ENCODE measurements around the gene PPIL6. TPM values are rescaled to one million over a fixed set of nuclear protein-coding genes. Genes with fewer than 3 reads are reported as not detected.
A peak's percentile ranks its signal among the peaks of the same experiment; 100 is the strongest.

Gene PPIL6
- total and polyA plus RNA-seq, 2 experiments from 2014 or later = 1.7 TPM

DNA sequence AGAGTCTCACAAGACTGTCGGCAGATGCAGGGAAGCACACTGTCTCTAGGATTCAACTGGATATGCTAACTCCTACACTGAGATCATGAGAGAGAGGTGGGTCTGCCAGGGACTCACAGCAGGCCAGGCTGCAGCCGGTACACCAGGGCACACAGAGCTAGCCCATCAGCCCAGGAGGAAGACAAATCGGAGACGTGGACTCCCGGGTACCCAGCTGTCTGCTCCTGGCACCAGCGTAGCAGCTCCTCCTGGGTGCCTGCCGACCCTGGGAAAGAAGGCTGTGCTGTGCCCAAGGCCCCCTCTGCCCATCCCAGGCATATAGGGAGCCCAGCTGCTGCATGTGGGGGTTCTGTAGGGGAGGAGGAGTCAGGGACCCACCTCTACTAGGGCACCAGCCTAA is 8.2 kb upstream of the PPIL6 start:
- Mint-ChIP-seq H3K9me3 (no peaks in the 10 kb centered on the region), H3K4me3 (no peak overlapping the region), H3K27me3 (ENCODE audit: insufficient read depth, low read depth, poor library complexity) (peaks cover 18% of the 10 kb centered on the region), H3K4me1 (peaks cover 6% of the 10 kb centered on the region), H3K27ac (no peak overlapping the region), H3K36me3 (ENCODE audit: low read depth) (peaks cover 20% of the 10 kb centered on the region)
- Histone ChIP-seq H3K9me2 (ENCODE audit: insufficient read depth) (no peaks in the 10 kb centered on the region), H3K36me3 (ENCODE audit: insufficient read depth) (peaks cover 3% of the 10 kb centered on the region; the same call in 1 of the 2 replicates), H4K20me1 (replicated peaks; ENCODE audit: insufficient read depth) (peaks cover 4% of the 10 kb centered on the region), H3K4me2 (no peak overlapping the region), H3K79me2 (replicated peaks; ENCODE audit: insufficient read depth) (no peaks in the 10 kb centered on the region), H2AFZ (no peak overlapping the region), H3K27ac (ENCODE audit: low read depth) (no peak overlapping the region), H3F3A (replicated peaks; ENCODE audit: low read depth) (no peaks in the 10 kb centered on the region), H3K27me3 (ENCODE audit: insufficient read depth) (no peaks in the 10 kb centered on the region), H3K4me3 (no peak overlapping the region), H3K4me1 (ENCODE audit: insufficient read depth) (no peaks in the 10 kb centered on the region)
- no peak for TF ChIP-seq EZH2phosphoT487 (IDR thresholded peaks at IDR 0.05; ENCODE audit: unreplicated experiment)
- TF ChIP-seq, protein P1, sequence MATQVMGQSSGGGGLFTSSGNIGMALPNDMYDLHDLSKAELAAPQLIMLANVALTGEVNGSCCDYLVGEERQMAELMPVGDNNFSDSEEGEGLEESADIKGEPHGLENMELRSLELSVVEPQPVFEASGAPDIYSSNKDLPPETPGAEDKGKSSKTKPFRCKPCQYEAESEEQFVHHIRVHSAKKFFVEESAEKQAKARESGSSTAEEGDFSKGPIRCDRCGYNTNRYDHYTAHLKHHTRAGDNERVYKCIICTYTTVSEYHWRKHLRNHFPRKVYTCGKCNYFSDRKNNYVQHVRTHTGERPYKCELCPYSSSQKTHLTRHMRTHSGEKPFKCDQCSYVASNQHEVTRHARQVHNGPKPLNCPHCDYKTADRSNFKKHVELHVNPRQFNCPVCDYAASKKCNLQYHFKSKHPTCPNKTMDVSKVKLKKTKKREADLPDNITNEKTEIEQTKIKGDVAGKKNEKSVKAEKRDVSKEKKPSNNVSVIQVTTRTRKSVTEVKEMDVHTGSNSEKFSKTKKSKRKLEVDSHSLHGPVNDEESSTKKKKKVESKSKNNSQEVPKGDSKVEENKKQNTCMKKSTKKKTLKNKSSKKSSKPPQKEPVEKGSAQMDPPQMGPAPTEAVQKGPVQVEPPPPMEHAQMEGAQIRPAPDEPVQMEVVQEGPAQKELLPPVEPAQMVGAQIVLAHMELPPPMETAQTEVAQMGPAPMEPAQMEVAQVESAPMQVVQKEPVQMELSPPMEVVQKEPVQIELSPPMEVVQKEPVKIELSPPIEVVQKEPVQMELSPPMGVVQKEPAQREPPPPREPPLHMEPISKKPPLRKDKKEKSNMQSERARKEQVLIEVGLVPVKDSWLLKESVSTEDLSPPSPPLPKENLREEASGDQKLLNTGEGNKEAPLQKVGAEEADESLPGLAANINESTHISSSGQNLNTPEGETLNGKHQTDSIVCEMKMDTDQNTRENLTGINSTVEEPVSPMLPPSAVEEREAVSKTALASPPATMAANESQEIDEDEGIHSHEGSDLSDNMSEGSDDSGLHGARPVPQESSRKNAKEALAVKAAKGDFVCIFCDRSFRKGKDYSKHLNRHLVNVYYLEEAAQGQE (IDR thresholded peaks at IDR 0.05; ENCODE audit: unreplicated experiment) = no peak
- TF ChIP-seq EZH2 (IDR thresholded peaks at IDR 0.05; ENCODE audit: low read depth, unreplicated experiment) = no peak
- ATAC-seq = no peak
- no peak for DNase-seq (ENCODE audit: low spot score)

DNA sequence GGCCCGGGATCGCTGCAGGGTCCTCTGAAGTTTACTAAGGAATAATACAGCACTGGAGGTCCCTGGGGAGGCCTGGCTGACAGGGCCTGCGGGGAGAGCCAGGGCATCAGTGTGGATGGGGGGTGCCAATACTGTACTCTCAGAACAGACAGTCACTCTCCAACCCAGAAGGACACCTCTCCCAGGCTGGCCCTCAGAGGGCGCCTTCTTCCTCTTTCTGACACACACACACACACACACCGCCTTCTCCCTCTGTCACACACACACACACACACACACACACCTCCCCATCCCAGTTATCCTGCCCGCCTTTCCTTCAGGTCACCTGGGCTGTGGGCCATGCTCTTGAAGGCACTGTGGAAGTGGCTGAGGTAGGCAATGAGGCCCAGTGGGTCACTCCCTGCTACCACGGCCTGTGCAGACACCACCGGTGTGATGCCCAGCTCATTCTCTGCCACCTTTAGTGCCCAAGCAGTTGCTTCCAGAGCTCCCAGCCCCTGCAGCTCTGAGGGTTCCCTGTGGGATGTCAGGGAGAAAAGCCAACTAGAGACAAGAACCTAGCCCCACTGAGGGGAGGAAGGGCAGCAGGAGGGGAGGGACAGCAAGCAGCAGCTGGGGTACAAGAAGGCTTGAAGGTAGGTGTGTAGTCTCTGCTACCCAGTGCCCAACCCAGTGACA is 7.6 kb upstream of the PPIL6 start:
- TF ChIP-seq, protein P2, sequence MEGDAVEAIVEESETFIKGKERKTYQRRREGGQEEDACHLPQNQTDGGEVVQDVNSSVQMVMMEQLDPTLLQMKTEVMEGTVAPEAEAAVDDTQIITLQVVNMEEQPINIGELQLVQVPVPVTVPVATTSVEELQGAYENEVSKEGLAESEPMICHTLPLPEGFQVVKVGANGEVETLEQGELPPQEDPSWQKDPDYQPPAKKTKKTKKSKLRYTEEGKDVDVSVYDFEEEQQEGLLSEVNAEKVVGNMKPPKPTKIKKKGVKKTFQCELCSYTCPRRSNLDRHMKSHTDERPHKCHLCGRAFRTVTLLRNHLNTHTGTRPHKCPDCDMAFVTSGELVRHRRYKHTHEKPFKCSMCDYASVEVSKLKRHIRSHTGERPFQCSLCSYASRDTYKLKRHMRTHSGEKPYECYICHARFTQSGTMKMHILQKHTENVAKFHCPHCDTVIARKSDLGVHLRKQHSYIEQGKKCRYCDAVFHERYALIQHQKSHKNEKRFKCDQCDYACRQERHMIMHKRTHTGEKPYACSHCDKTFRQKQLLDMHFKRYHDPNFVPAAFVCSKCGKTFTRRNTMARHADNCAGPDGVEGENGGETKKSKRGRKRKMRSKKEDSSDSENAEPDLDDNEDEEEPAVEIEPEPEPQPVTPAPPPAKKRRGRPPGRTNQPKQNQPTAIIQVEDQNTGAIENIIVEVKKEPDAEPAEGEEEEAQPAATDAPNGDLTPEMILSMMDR (conservative IDR thresholded peaks at IDR 0.05; ENCODE audit: low read depth in 2 of 2) = peak in 1 of 2 experiments; percentile 52; a peak in 3 of 4 replicates
- no peak for TF ChIP-seq EZH2 (IDR thresholded peaks at IDR 0.05; ENCODE audit: low read depth, unreplicated experiment)
- H3K27me3 ChIP-seq (ENCODE audit: insufficient read depth) = no peaks in the 10 kb centered on the region
- peaks cover 26% of the 10 kb centered on the region for H3K36me3 Mint-ChIP-seq (ENCODE audit: low read depth)
- H2AFZ ChIP-seq = no peak overlapping the region
- H3K27ac ChIP-seq (ENCODE audit: low read depth) = no peak overlapping the region
- H3K9me3 Mint-ChIP-seq = no peaks in the 10 kb centered on the region
- DNase-seq (ENCODE audit: low spot score) (peak; percentile 39), ATAC-seq (peak; percentile 45)
- no peaks in the 10 kb centered on the region for H3K4me1 ChIP-seq (ENCODE audit: insufficient read depth)
- no peak overlapping the region for H3K27ac Mint-ChIP-seq
- peaks cover 4% of the 10 kb centered on the region for H4K20me1 ChIP-seq (replicated peaks; ENCODE audit: insufficient read depth)
- no peaks in the 10 kb centered on the region for H3K9me2 ChIP-seq (ENCODE audit: insufficient read depth)
- H3K27me3 Mint-ChIP-seq (ENCODE audit: insufficient read depth, low read depth, poor library complexity) = peaks cover 19% of the 10 kb centered on the region
- peaks cover 3% of the 10 kb centered on the region; the same call in 1 of the 2 replicates for H3K36me3 ChIP-seq (ENCODE audit: insufficient read depth)
- H3K4me3 Mint-ChIP-seq = no peak overlapping the region
- H3K4me2 ChIP-seq = no peak overlapping the region
- peaks cover 6% of the 10 kb centered on the region for H3K4me1 Mint-ChIP-seq
- H3K79me2 ChIP-seq (replicated peaks; ENCODE audit: insufficient read depth) = no peaks in the 10 kb centered on the region
- no peaks in the 10 kb centered on the region for H3F3A ChIP-seq (replicated peaks; ENCODE audit: low read depth)
- no peak overlapping the region for H3K4me3 ChIP-seq
